ENCODE measurements around the gene LTBP2. TPM values are rescaled to one million over a fixed set of nuclear protein-coding genes. Genes with fewer than 3 reads are reported as not detected.
"Not testable (repeated sequence)": the region's sequence is repeated elsewhere in the genome, so short reads cannot be mapped to it uniquely, and the experiment has no call there.

The LTBP2 gene
- total RNA-seq, 2 experiments from 2014 or later = 0.04 to 0.05 TPM

- no peaks in the 10 kb centered on the region for H3K36me3 Mint-ChIP-seq (ENCODE audit: low read depth)
- intact Hi-C loops (cut with micrococcal nuclease) = no loop called here
- H3K4me3 Mint-ChIP-seq = no peak overlapping the region
- ChIA-PET CTCF (interaction anchor here (0.7 to 1.3 kb wide), 3 partner anchors 10 to 487 kb away, joined by 3 to 4 read pairs (median 4); no protein-coding TSS in a partner anchor), POLR2A (no interaction called here)
- no peaks in the 10 kb centered on the region for H3K4me1 Mint-ChIP-seq (ENCODE audit: low read depth)
- no peaks in the 10 kb centered on the region for H3K9me3 Mint-ChIP-seq
- peaks cover 3% of the 10 kb centered on the region for H3K27me3 Mint-ChIP-seq
- H3K27ac Mint-ChIP-seq = no peak overlapping the region
- no peak for TF ChIP-seq CTCF (IDR thresholded peaks at IDR 0.05)
- no peak for ATAC-seq
- no peak for DNase-seq
Measured at GRCh38 chr14:74457565-74457895, 154.5 kb downstream of the LTBP2 start.

DNA sequence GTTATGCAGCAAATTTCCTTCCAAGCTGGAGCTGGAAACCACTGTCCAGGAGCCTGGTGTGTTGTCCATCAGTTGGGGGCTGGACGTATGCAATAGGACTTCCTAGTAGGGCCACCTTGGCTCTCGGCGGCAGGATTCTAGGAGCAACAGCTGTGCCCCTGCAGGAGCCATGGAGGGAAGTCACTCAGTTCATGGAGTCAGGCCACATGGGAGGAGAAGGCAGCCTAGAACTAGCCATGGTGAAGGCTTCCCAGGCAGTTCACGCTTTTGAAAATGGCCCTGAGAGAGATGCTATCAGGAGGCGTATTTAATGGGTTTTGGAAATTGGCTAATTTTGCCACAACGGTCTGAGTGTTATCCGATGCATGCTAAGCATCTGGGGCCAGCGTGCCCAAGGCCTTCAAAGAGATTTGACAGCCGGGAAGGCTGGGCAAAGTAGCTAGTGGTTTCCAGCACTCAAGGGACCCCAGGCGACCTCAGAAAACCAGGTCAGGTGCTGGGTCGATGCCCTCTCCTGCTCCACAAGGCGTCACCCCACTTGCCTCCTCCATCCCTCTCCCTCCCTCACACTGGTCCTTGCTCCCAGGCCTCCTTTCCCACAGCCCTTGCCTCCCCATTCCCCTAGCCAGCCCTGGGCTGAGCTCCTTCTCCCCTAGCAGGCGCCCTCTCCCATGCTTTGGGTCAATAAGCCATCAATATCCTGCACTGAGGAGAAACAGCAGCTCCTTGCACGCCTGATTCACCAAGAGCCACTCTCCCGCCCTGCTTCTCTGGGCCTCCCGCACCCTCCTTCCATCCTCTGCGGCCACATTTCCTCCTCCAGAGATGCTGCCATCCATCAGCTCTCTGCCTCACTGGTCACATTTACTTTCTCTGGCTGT, 155.1 kb downstream of the LTBP2 start:
- Mint-ChIP-seq H3K36me3 (ENCODE audit: low read depth) (no peaks in the 10 kb centered on the region), H3K4me1 (ENCODE audit: low read depth) (no peaks in the 10 kb centered on the region), H3K4me3 (no peak overlapping the region), H3K9me3 (no peaks in the 10 kb centered on the region), H3K27ac (no peak overlapping the region), H3K27me3 (peaks cover 3% of the 10 kb centered on the region)
- ATAC-seq = no peak
- CTCF ChIA-PET = interaction anchor here (0.7 to 1.3 kb wide), 3 partner anchors 9 to 486 kb away, joined by 3 to 4 read pairs (median 3); no protein-coding TSS in a partner anchor
- POLR2A ChIA-PET = no interaction called here
- intact Hi-C loops (cut with micrococcal nuclease) = no loop called here
- no peak for DNase-seq
- no peak for TF ChIP-seq CTCF (IDR thresholded peaks at IDR 0.05)

DNA sequence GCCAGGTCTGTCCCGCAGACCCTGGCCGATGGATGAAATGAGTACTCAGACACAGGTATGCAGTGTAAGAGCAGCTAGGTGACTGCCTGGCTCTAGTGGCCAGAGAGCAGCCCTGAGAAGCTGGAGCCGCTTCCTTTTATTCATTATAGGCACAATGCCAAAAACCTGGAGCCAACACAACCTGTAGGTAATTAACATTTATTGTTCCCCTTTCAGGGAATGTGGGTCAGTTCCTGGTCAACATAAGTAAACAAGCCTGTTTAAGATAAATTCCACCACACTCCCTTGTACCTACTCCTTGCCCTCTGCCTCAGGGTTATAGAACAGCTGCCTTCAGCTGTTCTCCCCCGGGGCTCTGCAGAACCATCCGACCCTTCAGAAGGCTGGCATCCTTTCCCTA, 157.6 kb downstream of the LTBP2 start:
- H3K4me1 Mint-ChIP-seq (ENCODE audit: low read depth); H3K4me3 Mint-ChIP-seq; ATAC-seq; POLR2A ChIA-PET; H3K27me3 Mint-ChIP-seq; H3K9me3 Mint-ChIP-seq; DNase-seq; H3K36me3 Mint-ChIP-seq (ENCODE audit: low read depth); H3K27ac Mint-ChIP-seq; CTCF ChIA-PET; intact Hi-C loops (cut with micrococcal nuclease): not testable (repeated sequence)

Other genes with a start within 250 kb of the LTBP2 start
- gene SYNDIG1L, start 186.0 kb downstream of the LTBP2 start, total RNA-seq = not detected
- gene NPC2, start 118.9 kb downstream of the LTBP2 start, total RNA-seq = 10 to 100 TPM; 19.1 to 21.0 TPM
- gene ISCA2, start 118.5 kb downstream of the LTBP2 start, total RNA-seq = 10 to 100 TPM; 29.1 to 31.7 TPM
- 10 to 100 TPM; 26.4 to 28.2 TPM for gene AREL1, start 100.8 kb upstream of the LTBP2 start, total RNA-seq
- gene FCF1, start 100.9 kb upstream of the LTBP2 start, total RNA-seq = 10 to 100 TPM; 75.2 to 78.9 TPM
- gene YLPM1, start 151.1 kb upstream of the LTBP2 start, total RNA-seq = 10 to 100 TPM; 43.6 to 49.0 TPM